Measurements from ENCODE around the gene FN1.

DNA sequence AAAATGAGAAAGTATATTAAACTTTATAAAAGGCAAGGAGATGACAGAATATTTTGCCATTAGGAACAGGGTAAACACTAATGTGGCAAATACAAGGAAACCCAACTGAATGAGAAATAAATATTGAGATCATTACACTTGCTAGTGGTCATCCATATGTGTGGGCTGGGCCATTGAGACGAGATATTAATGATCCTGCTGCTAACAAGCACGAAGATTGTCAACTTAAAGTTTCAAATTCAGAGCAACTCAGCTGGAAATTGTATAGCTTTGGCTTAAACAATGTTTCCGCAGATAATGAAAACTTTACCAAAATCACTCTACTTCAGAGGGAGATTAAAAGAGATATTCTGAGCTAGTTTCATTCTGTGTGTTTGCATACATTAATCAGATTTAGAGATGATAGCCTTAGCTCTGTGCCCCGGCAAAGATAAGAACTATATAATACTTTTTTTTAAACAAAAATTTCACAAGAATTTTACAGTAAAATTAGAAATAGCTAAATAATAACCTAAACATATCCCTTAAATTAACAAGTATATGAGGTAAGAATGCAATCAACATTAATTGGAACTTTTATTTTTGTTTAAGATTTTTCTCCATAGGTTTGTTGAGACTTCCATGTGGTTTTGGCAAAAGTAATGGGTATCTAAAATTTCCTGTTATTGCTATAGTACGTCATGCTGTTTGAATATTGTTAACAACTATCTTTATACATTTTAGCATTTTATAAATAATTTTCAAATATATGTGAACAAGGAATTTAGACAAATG lies 40.0 kb downstream of the FN1 start:
- TF ChIP-seq POU2F2 (IDR thresholded peaks at IDR 0.05; ENCODE audit: low read depth, low read length), result no peak
- no peak for TF ChIP-seq POLR2AphosphoS5 (IDR thresholded peaks at IDR 0.05; ENCODE audit: low read depth, low read length)

All from GM12891 (cell line).